ENCODE data around the gene EGLN2.
A peak's percentile ranks its signal among the peaks of the same experiment; 100 is the strongest.

Gene EGLN2

GRCh38 chr19:40776364-40776763, 22.6 kb upstream of the EGLN2 start:
- no peak for DNase-seq (ENCODE audit: low read depth, low spot score)
- TF ChIP-seq CTCF (IDR thresholded peaks at IDR 0.05; ENCODE audit: low read depth, low read length) = no peak
- in situ Hi-C loops (cut with HindIII; ENCODE audit: low sequenced_read_pairs) = no loop called here
- H3K4me3 ChIP-seq (ENCODE audit: low read depth, low read length) = no peak overlapping the region

GRCh38 chr19:40776932-40777644, 21.9 kb upstream of the EGLN2 start:
- H3K4me3 ChIP-seq (ENCODE audit: low read depth, low read length) = peak overlapping the region; percentile 56
- no peak for TF ChIP-seq CTCF (IDR thresholded peaks at IDR 0.05; ENCODE audit: low read depth, low read length)
- DNase-seq (ENCODE audit: low read depth, low spot score) = peak; percentile 95
- in situ Hi-C loops (cut with HindIII; ENCODE audit: low sequenced_read_pairs) = no loop called here

GRCh38 chr19:40777645-40777936, 21.4 kb upstream of the EGLN2 start:
- in situ Hi-C loops (cut with HindIII; ENCODE audit: low sequenced_read_pairs) = no loop called here

GRCh38 chr19:40777937-40778705, 20.9 kb upstream of the EGLN2 start, which contains the start of gene RAB4B:
Gene RAB4B, plus strand, starts transcription at chr19:40778247. Its CDS starts 129 bp downstream, at chr19:40778376.
- TF ChIP-seq CTCF (IDR thresholded peaks at IDR 0.05; ENCODE audit: low read depth, low read length) = no peak
- in situ Hi-C loops (cut with HindIII; ENCODE audit: low sequenced_read_pairs) = no loop called here
- peak within 1 kb of the TSS; percentile 69 for H3K4me3 ChIP-seq (ENCODE audit: low read depth, low read length)
- peak; percentile 100 for DNase-seq (ENCODE audit: low read depth, low spot score)

More at GRCh38 chr19:40777645-40777936, 21.4 kb upstream of the EGLN2 start:
- H3K4me3 ChIP-seq (ENCODE audit: low read depth, low read length) = peak overlapping the region; percentile 56
- no peak for TF ChIP-seq CTCF (IDR thresholded peaks at IDR 0.05; ENCODE audit: low read depth, low read length)
- DNase-seq (ENCODE audit: low read depth, low spot score) = no peak

- in situ Hi-C loops (cut with HindIII; ENCODE audit: low sequenced_read_pairs) = no loop called here
- no peak for TF ChIP-seq CTCF (IDR thresholded peaks at IDR 0.05; ENCODE audit: low read depth, low read length)
- no peak for DNase-seq (ENCODE audit: low read depth, low spot score)
- H3K4me3 ChIP-seq (ENCODE audit: low read depth, low read length) = peak overlapping the region; percentile 69
These were observed 20.2 kb upstream of the EGLN2 start for GRCh38 chr19:40778706-40779284.

GRCh38 chr19:40780582-40780981, 18.4 kb upstream of the EGLN2 start:
- no peak overlapping the region for H3K4me3 ChIP-seq (ENCODE audit: low read depth, low read length)
- no peak for DNase-seq (ENCODE audit: low read depth, low spot score)
- no peak for TF ChIP-seq CTCF (IDR thresholded peaks at IDR 0.05; ENCODE audit: low read depth, low read length)
- in situ Hi-C loops (cut with HindIII; ENCODE audit: low sequenced_read_pairs) = no loop called here

Data from astrocyte of the spinal cord (primary cell).